Lower leg skin (tissue), 3 donors: ENCODE measurements around the gene PSMD13.

Source experiments
- POLR2A ChIP-seq, 2 donors: fragments of 450-650 bp; IDR thresholded peaks; one replicate each; pipeline ENCODE4 v1.6.1; 2016 to 2017; ENCODE audit warnings: antibody characterized with exemption in 2 of 2, mild to moderate bottlenecking in 1 of 2, moderate library complexity in 1 of 2
- TF ChIP-seq, protein P1 (sequence below), 3 donors: fragments of 450-650 bp; IDR thresholded peaks; one replicate each; pipeline ENCODE4 v1.5.1; 2016; ENCODE audit warnings: antibody characterized with exemption in 3 of 3, mild to moderate bottlenecking in 3 of 3, moderate library complexity in 2 of 3

DNA sequence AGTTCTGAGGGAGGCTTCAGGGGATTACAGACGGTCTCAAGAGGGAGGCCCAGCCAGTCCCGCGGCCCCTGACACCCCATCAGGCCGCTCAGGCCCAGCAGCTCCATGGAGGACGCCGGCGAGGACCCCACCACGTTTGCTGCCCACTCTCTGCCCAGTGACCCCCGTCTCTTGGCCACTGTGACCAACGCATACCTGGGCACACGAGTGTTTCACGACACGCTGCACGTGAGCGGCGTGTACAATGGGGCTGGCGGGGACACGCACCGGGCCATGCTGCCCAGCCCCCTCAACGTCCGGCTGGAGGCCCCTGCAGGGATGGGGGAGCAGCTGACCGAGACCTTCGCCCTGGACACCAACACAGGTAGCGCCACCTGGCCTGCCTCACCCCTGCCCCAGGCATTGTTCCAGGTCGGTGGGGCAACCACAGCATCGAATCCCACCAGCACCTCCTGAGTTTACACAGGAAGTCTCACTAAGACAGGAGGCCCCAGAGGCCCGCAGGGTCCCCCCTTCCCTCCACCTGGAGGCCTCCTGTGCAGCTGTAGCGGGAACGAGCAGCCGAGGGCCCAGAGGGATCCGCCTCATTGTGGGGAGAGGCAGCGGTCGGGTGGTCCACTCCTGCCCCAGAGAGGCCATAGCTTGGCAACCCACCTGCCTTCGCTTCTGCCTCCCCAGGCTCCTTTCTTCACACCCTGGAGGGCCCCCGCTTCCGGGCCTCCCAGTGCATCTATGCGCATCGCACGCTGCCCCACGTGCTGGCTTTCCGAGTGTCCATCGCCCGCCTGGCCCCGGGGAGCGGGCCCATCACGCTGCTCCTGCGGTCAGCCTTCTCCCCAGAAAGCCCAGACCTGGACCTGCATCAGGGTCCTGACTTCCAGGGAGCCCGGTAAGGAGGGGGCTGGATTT lies 53.2 kb downstream of the PSMD13 start:
- no peak for TF ChIP-seq POLR2A (IDR thresholded peaks at IDR 0.05)
- TF ChIP-seq, protein P1, sequence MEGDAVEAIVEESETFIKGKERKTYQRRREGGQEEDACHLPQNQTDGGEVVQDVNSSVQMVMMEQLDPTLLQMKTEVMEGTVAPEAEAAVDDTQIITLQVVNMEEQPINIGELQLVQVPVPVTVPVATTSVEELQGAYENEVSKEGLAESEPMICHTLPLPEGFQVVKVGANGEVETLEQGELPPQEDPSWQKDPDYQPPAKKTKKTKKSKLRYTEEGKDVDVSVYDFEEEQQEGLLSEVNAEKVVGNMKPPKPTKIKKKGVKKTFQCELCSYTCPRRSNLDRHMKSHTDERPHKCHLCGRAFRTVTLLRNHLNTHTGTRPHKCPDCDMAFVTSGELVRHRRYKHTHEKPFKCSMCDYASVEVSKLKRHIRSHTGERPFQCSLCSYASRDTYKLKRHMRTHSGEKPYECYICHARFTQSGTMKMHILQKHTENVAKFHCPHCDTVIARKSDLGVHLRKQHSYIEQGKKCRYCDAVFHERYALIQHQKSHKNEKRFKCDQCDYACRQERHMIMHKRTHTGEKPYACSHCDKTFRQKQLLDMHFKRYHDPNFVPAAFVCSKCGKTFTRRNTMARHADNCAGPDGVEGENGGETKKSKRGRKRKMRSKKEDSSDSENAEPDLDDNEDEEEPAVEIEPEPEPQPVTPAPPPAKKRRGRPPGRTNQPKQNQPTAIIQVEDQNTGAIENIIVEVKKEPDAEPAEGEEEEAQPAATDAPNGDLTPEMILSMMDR (IDR thresholded peaks at IDR 0.05), result no peak
